Endothelial cell (in vitro differentiated cells): ENCODE data around the gene SH3BGR. TPM values are rescaled to one million over a fixed set of nuclear protein-coding genes. Genes with fewer than 3 reads are reported as not detected.

Experiments used
- DNase-seq: peaks from one replicate; pipeline ENCODE4 v3.0.0; 2021; ENCODE audit warnings: low spot score
- H3K27ac Mint-ChIP-seq: one replicate; pipeline ENCODE4 v1.8.0; 2021; ENCODE audit warnings: mixed read lengths, inconsistent platforms; ENCODE audit not compliant: unreplicated experiment
- H3K27me3 Mint-ChIP-seq: one replicate; pipeline ENCODE4 v1.8.0; 2021; ENCODE audit warnings: mild to moderate bottlenecking, moderate library complexity, mixed read lengths, inconsistent platforms; ENCODE audit not compliant: unreplicated experiment
- H3K36me3 Mint-ChIP-seq: one replicate; pipeline ENCODE4 v1.8.0; 2021; ENCODE audit warnings: mild to moderate bottlenecking, low read depth, mixed read lengths, inconsistent platforms; ENCODE audit not compliant: unreplicated experiment
- H3K4me1 Mint-ChIP-seq: one replicate; pipeline ENCODE4 v1.8.0; 2021; ENCODE audit warnings: mild to moderate bottlenecking, mixed read lengths, inconsistent platforms; ENCODE audit not compliant: unreplicated experiment
- H3K4me3 Mint-ChIP-seq: one replicate; pipeline ENCODE4 v1.8.0; 2021; ENCODE audit warnings: mild to moderate bottlenecking, mixed read lengths, inconsistent platforms; ENCODE audit not compliant: unreplicated experiment
- H3K9me3 Mint-ChIP-seq: one replicate; pipeline ENCODE4 v1.8.0; 2021; ENCODE audit warnings: mixed read lengths, inconsistent platforms; ENCODE audit not compliant: unreplicated experiment
- CTCF ChIP-seq: fragments of 200-600 bp; sonication (generic); IDR thresholded peaks from one replicate; pipeline ENCODE4 v1.5.0; 2021; ENCODE audit warnings: antibody characterized with exemption; ENCODE audit not compliant: unreplicated experiment
- total RNA-seq: library from RNA; stranded (reverse); fragmentation: NEBNext Ultra II Directional; extraction: Animal tissue kit (Norgen Biotek cat#: 25700); gene quantifications from one replicate; pipeline ENCODE4 v1.2.1, GENCODE V29; 2021; ENCODE audit not compliant: unreplicated experiment

Gene SH3BGR
- total RNA-seq, 1 donor from 2014 or later, result 3.4 TPM

GRCh38 chr21:39461419-39461818 is 9.6 kb downstream of the SH3BGR start:
- H3K4me1 Mint-ChIP-seq, result no peaks in the 10 kb centered on the region
- no peak overlapping the region for H3K27ac Mint-ChIP-seq
- DNase-seq, result no peak
- no peak for TF ChIP-seq CTCF
- H3K9me3 Mint-ChIP-seq, result no peaks in the 10 kb centered on the region
- no peak overlapping the region for H3K4me3 Mint-ChIP-seq
- no peaks in the 10 kb centered on the region for H3K36me3 Mint-ChIP-seq
- H3K27me3 Mint-ChIP-seq, result peaks cover under 1% of the 10 kb centered on the region

GRCh38 chr21:39463308-39463707 is 11.5 kb downstream of the SH3BGR start:
- no peaks in the 10 kb centered on the region for H3K36me3 Mint-ChIP-seq
- H3K4me1 Mint-ChIP-seq, result no peaks in the 10 kb centered on the region
- DNase-seq, result no peak

GRCh38 chr21:39466584-39466983 is 14.8 kb downstream of the SH3BGR start:
- no peaks in the 10 kb centered on the region for H3K36me3 Mint-ChIP-seq

More at GRCh38 chr21:39463308-39463707, 11.5 kb downstream of the SH3BGR start:
- no peaks in the 10 kb centered on the region for H3K27me3 Mint-ChIP-seq
- no peak overlapping the region for H3K4me3 Mint-ChIP-seq
- no peak overlapping the region for H3K27ac Mint-ChIP-seq
- H3K9me3 Mint-ChIP-seq, result no peaks in the 10 kb centered on the region
- TF ChIP-seq CTCF, result no peak

GRCh38 chr21:39467746-39468145 is 16.0 kb downstream of the SH3BGR start:
- Mint-ChIP-seq H3K9me3 (no peaks in the 10 kb centered on the region), H3K4me1 (no peaks in the 10 kb centered on the region), H3K27ac (no peak overlapping the region), H3K36me3 (no peaks in the 10 kb centered on the region), H3K4me3 (no peak overlapping the region), H3K27me3 (no peaks in the 10 kb centered on the region)
- DNase-seq, result no peak
- no peak for TF ChIP-seq CTCF

More at GRCh38 chr21:39466584-39466983, 14.8 kb downstream of the SH3BGR start:
- no peaks in the 10 kb centered on the region for H3K27me3 Mint-ChIP-seq
- TF ChIP-seq CTCF, result no peak
- no peaks in the 10 kb centered on the region for H3K9me3 Mint-ChIP-seq
- no peak for DNase-seq
- H3K4me1 Mint-ChIP-seq, result no peaks in the 10 kb centered on the region
- H3K27ac Mint-ChIP-seq, result no peak overlapping the region
- H3K4me3 Mint-ChIP-seq, result no peak overlapping the region

GRCh38 chr21:39468559-39468958 is 16.8 kb downstream of the SH3BGR start:
- Mint-ChIP-seq H3K36me3 (no peaks in the 10 kb centered on the region), H3K9me3 (no peaks in the 10 kb centered on the region), H3K4me3 (no peak overlapping the region), H3K27ac (no peak overlapping the region), H3K27me3 (no peaks in the 10 kb centered on the region), H3K4me1 (no peaks in the 10 kb centered on the region)
- no peak for DNase-seq
- TF ChIP-seq CTCF, result no peak
